Measurements from ENCODE around the gene QRFP.

The QRFP gene

DNA sequence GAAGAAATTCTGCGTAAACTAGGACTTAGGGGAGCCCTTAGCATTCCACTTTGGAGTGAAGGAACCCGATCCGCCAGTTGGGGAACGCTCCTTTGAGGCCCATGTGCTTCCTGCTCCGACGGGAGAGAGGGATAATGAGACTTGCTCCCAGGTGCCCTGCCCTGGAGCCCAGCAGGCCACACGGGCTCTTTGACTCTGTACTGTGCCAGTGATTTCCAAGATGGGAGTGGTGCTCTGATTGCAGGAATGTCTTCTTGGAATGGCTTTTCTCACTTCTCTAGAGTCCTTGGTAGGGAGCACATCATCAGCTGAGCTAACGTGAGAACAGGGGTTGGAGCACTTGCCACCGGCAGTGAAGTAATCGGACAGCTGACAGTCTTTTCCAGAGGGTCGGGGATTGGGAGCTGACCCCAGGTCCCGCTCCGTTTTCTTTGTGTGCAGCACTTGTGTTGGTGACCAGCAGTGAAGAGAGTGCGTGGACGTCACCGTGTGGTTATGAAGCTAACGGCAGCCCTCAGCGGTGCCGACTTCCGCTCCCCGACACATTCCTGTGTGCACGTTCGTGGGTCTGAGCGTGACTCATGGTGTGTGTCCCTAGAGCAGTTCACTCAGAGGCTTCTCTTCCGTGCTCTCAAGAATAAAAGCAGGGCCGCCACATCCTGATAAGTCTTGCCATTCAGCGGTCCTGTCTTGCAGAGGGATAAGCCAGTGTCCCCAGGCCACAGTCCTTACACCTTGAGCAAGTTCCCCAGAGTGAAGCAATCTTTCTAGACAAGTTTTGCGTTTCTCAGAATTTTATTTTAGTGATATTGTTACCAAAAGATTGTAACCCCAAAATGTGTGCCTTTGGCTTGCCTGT is 35.9 kb downstream of the QRFP start:
- H3K4me3 ChIP-seq (replicated peaks; ENCODE audit: low read depth, low read length), result no peak overlapping the region
- peak; percentile 31 for TF ChIP-seq CTCF (IDR thresholded peaks at IDR 0.05; ENCODE audit: low read depth, low read length, missing control alignments)
- no peak for DNase-seq (ENCODE audit: extremely low read depth, low read depth)

DNA sequence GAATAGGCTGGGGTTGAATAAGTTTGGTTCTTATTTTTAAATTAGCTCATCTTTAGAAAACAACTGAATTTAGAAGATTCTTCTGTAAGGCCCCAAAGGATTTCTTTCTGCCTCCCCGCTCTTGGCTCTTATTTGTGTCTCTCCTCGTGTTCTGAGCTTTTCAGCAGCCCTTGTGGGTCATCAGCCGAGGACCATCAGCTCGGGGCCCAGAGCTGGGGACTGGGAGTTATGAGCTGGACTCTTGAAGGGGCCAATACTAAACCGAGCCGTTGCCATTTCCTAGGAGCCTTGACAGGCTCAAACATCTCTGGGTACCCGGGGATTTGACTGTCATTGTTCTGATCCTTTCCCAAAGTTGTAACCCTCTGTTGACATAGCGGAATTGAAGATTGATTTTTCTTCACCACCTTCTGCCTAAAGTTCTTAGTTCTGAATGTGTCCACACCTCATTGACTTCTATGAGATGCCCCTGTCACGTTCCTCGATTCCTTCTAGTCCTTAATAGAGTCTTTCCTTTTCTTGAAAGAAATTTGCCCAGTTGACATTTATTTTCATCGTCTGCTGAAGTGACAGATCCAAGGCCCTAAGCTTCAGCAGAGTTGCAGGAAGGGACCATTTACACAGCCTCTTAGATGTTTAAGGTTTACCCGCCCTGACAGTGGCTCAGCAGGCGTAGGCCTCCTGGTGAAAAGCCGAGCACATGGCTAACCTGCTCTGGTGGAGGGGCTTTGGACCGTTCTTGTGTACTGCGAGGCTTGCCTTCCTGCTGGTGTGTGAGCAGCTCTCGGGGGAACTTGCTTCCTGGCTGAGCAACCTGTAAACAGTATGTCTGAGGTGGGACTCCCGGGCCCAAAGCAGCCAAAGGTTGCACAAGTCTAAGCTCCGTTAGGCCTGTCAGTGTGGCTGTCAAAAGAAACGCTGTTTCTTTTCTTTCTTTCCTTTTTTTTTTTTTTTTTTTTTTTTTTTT is 37.6 kb downstream of the QRFP start:
- no peak overlapping the region for H3K4me3 ChIP-seq (replicated peaks; ENCODE audit: low read depth, low read length)
- no peak for TF ChIP-seq CTCF (IDR thresholded peaks at IDR 0.05; ENCODE audit: low read depth, low read length, missing control alignments)
- DNase-seq (ENCODE audit: extremely low read depth, low read depth), result no peak

- TF ChIP-seq CTCF (IDR thresholded peaks at IDR 0.05; ENCODE audit: low read depth, low read length, missing control alignments), result no peak
- no peak overlapping the region for H3K4me3 ChIP-seq (replicated peaks; ENCODE audit: low read depth, low read length)
- no peak for DNase-seq (ENCODE audit: extremely low read depth, low read depth)
Observed at GRCh38 chr9:130857864-130858738, 38.5 kb downstream of the QRFP start.

- DNase-seq (ENCODE audit: extremely low read depth, low read depth), result no peak
- no peak for TF ChIP-seq CTCF (IDR thresholded peaks at IDR 0.05; ENCODE audit: low read depth, low read length, missing control alignments)
- H3K4me3 ChIP-seq (replicated peaks; ENCODE audit: low read depth, low read length), result no peak overlapping the region
Observed at GRCh38 chr9:130856474-130856873, 40.1 kb downstream of the QRFP start.

DNA sequence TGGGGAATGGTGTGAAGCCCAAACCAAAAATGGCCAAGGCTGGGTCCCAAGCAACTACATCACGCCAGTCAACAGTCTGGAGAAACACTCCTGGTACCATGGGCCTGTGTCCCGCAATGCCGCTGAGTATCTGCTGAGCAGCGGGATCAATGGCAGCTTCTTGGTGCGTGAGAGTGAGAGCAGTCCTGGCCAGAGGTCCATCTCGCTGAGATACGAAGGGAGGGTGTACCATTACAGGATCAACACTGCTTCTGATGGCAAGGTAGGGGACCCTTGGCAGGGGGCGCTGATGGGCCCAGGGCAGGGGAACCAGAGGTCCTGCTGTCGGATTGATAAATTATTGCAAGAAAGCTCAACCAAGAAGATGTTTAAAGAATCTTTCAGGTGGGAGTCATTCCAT is 41.8 kb downstream of the QRFP start:
- no peak for DNase-seq (ENCODE audit: extremely low read depth, low read depth)
- no peak overlapping the region for H3K4me3 ChIP-seq (replicated peaks; ENCODE audit: low read depth, low read length)
- TF ChIP-seq CTCF (IDR thresholded peaks at IDR 0.05; ENCODE audit: low read depth, low read length, missing control alignments), result no peak

DNA sequence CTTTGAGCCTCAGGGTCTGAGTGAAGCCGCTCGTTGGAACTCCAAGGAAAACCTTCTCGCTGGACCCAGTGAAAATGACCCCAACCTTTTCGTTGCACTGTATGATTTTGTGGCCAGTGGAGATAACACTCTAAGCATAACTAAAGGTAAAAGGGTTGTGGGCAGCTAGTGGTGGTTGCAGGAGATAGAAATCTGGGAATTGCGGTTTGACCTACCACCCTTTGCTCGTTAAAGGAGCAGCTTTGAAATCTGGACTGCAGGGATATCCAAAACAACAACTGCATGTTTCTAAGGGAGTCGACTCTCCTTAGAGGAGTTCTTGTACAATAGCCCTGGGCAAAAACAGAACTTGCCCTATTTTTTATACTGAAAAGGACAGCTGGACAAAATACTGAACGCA is 42.5 kb downstream of the QRFP start:
- H3K4me3 ChIP-seq (replicated peaks; ENCODE audit: low read depth, low read length), result no peak overlapping the region
- TF ChIP-seq CTCF (IDR thresholded peaks at IDR 0.05; ENCODE audit: low read depth, low read length, missing control alignments), result no peak
- DNase-seq (ENCODE audit: extremely low read depth, low read depth), result no peak
